Astrocyte (in vitro differentiated cells and primary cell): ENCODE measurements around the gene SLC9A9. TPM values are rescaled to one million over a fixed set of nuclear protein-coding genes. Genes with fewer than 3 reads are reported as not detected.

ENCODE experiments used
- DNase-seq: peaks from one replicate; pipeline ENCODE4 v3.0.0-alpha.2; 2010; ENCODE audit warnings: low read depth
- FAIRE-seq: peaks from 2 replicates; lab custom pipeline; 2011; peaks lifted over from hg19 to GRCh38; lab: Jason Lieb, UNC
- H2AFZ ChIP-seq: 2 replicates; pipeline ENCODE4 v1.6.0; 2012; ENCODE audit warnings: low read depth, low read length, inconsistent platforms
- H3K27ac ChIP-seq: 2 replicates; pipeline ENCODE4 v1.5.1; 2011; ENCODE audit warnings: low read depth, low read length, inconsistent platforms
- H3K27me3 ChIP-seq: 2 replicates; pipeline ENCODE4 v1.6.0; 2011; ENCODE audit warnings: low read length, inconsistent platforms; ENCODE audit not compliant: insufficient read depth
- H3K36me3 ChIP-seq: 2 replicates; pipeline ENCODE4 v1.5.1; 2011; ENCODE audit warnings: low read length, inconsistent platforms; ENCODE audit not compliant: insufficient read depth
- H3K4me1 ChIP-seq: 2 replicates; pipeline ENCODE4 v1.5.1; 2011; ENCODE audit warnings: low read length, inconsistent platforms; ENCODE audit not compliant: insufficient read depth
- H3K4me2 ChIP-seq: 2 replicates; pipeline ENCODE4 v1.6.0; 2012; ENCODE audit warnings: low read length, inconsistent platforms
- H3K4me3 ChIP-seq: 2 replicates; pipeline ENCODE4 v1.5.1; 2011; ENCODE audit warnings: low read depth, mild to moderate bottlenecking, low read length, inconsistent platforms; ENCODE audit not compliant: insufficient read depth
- H3K79me2 ChIP-seq: 2 replicates; pipeline ENCODE4 v1.6.0; 2012; ENCODE audit warnings: mild to moderate bottlenecking, low read length, inconsistent platforms; ENCODE audit not compliant: insufficient read depth
- H3K9ac ChIP-seq: 2 replicates; pipeline ENCODE4 v1.6.0; 2012; ENCODE audit warnings: mild to moderate bottlenecking, low read length, inconsistent platforms
- H3K9me3 ChIP-seq: 2 replicates; pipeline ENCODE4 v1.5.1; 2012; ENCODE audit warnings: low read depth, mild to moderate bottlenecking, low read length, inconsistent platforms; ENCODE audit not compliant: insufficient read depth
- H4K20me1 ChIP-seq: 2 replicates; pipeline ENCODE4 v1.6.0; 2012; ENCODE audit warnings: low read length, inconsistent platforms; ENCODE audit not compliant: insufficient read depth
- H3K27ac Mint-ChIP-seq: one replicate; pipeline ENCODE4 v1.8.0; 2021; ENCODE audit warnings: mild to moderate bottlenecking, mixed read lengths; ENCODE audit not compliant: unreplicated experiment
- H3K27me3 Mint-ChIP-seq: one replicate; pipeline ENCODE4 v1.8.0; 2021; ENCODE audit warnings: low read depth, mixed read lengths; ENCODE audit not compliant: unreplicated experiment
- H3K36me3 Mint-ChIP-seq: one replicate; pipeline ENCODE4 v1.8.0; 2021; ENCODE audit warnings: low read depth, mixed read lengths; ENCODE audit not compliant: unreplicated experiment
- H3K4me1 Mint-ChIP-seq: one replicate; pipeline ENCODE4 v1.8.0; 2021; ENCODE audit warnings: low read depth, mixed read lengths; ENCODE audit not compliant: unreplicated experiment
- H3K4me3 Mint-ChIP-seq: one replicate; pipeline ENCODE4 v1.8.0; 2021; ENCODE audit warnings: mild to moderate bottlenecking, moderate library complexity, mixed read lengths; ENCODE audit not compliant: unreplicated experiment
- H3K9me3 Mint-ChIP-seq: one replicate; pipeline ENCODE4 v1.8.0; 2021; ENCODE audit warnings: mild to moderate bottlenecking, mixed read lengths; ENCODE audit not compliant: unreplicated experiment
- CTCF ChIP-seq: IDR thresholded peaks from 2 replicates; pipeline ENCODE4 v1.5.1; 2011; ENCODE audit warnings: low read depth, mild to moderate bottlenecking, inconsistent platforms, low read length, moderate library complexity; ENCODE audit not compliant: insufficient read depth
- EZH2 ChIP-seq: IDR thresholded peaks from 2 replicates; pipeline ENCODE4 v1.6.1; 2012; ENCODE audit warnings: mild to moderate bottlenecking, low read length, inconsistent platforms; ENCODE audit not compliant: insufficient read depth
- total RNA-seq: library from RNA; stranded (reverse); gene quantifications from 2 replicates; pipeline ENCODE4 v1.2.1, GENCODE V29; 2021

Gene SLC9A9
- total RNA-seq, 1 donor from 2014 or later: 1.5 TPM

GRCh38 chr3:143478115-143478693 lies 370.1 kb downstream of the SLC9A9 start:
- Mint-ChIP-seq H3K4me3 (no peak overlapping the region), H3K27me3 (no peaks in the 10 kb centered on the region), H3K36me3 (no peaks in the 10 kb centered on the region), H3K4me1 (peaks cover 5% of the 10 kb centered on the region), H3K27ac (no peak overlapping the region), H3K9me3 (no peaks in the 10 kb centered on the region)
- H3K27me3 ChIP-seq: no peaks in the 10 kb centered on the region
- DNase-seq: no peak
- H3K4me2 ChIP-seq: no peak overlapping the region
- no peak overlapping the region for H3K4me3 ChIP-seq
- H3K9me3 ChIP-seq: no peaks in the 10 kb centered on the region
- no peaks in the 10 kb centered on the region for H3K36me3 ChIP-seq
- H3K9ac ChIP-seq: no peak overlapping the region
- no peak overlapping the region for H2AFZ ChIP-seq
- H4K20me1 ChIP-seq: no peaks in the 10 kb centered on the region
- no peak overlapping the region for H3K27ac ChIP-seq
- H3K4me1 ChIP-seq: peaks cover 6% of the 10 kb centered on the region
- H3K79me2 ChIP-seq: no peaks in the 10 kb centered on the region
- TF ChIP-seq CTCF (no peak), EZH2 (no peak)
- no peak for FAIRE-seq

DNA sequence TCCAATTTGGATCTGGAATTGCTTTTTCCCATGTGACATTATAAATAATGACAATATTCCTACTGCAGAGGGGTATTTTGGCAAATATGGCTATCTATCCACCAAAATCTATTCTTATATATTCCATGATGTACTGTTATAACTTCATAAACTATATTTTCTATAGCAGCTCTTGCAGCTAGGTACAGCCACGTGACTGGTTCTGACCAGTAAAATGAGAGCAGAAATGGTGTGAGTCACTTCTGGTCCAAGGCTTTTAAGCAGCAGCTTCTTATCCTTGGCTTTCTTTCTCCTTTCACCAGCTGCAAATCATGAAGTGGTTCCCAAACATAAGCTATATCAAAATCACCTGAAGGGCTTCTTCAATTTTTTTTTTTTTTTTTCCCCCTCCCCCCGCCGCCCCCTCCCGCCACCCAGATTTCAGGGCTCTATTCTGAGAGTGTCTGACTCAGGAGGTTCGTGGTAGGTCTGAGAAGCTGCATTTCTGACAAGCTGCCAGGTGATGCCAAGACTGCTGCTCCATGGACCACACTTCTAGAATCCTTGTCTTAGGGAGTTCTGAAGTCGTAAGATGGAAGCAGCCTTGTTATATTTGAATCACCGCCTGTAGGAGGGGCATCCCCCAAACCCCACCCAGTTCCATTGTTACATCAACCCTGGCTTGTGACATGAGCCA lies 371.2 kb downstream of the SLC9A9 start:
- no peaks in the 10 kb centered on the region for H3K36me3 Mint-ChIP-seq
- no peak for TF ChIP-seq EZH2
- no peak for TF ChIP-seq CTCF
- peaks cover 5% of the 10 kb centered on the region for H3K4me1 Mint-ChIP-seq
- peaks cover 2% of the 10 kb centered on the region for H3K9me3 Mint-ChIP-seq
- Histone ChIP-seq H3K4me3 (no peak overlapping the region), H3K4me1 (peaks cover 6% of the 10 kb centered on the region), H4K20me1 (no peaks in the 10 kb centered on the region), H3K79me2 (no peaks in the 10 kb centered on the region), H3K9ac (no peak overlapping the region), H3K4me2 (no peak overlapping the region), H2AFZ (no peak overlapping the region), H3K9me3 (no peaks in the 10 kb centered on the region), H3K27me3 (no peaks in the 10 kb centered on the region), H3K36me3 (no peaks in the 10 kb centered on the region), H3K27ac (no peak overlapping the region)
- H3K27me3 Mint-ChIP-seq: no peaks in the 10 kb centered on the region
- no peak overlapping the region for H3K27ac Mint-ChIP-seq
- DNase-seq: no peak
- no peak for FAIRE-seq
- no peak overlapping the region for H3K4me3 Mint-ChIP-seq

GRCh38 chr3:143475981-143476380 lies 372.3 kb downstream of the SLC9A9 start:
- no peaks in the 10 kb centered on the region for H3K36me3 Mint-ChIP-seq
- H4K20me1 ChIP-seq: no peaks in the 10 kb centered on the region
- no peak overlapping the region for H3K27ac ChIP-seq
- H3K27ac Mint-ChIP-seq: no peak overlapping the region
- DNase-seq: no peak
- H3K4me1 ChIP-seq: peaks cover 6% of the 10 kb centered on the region
- no peaks in the 10 kb centered on the region for H3K79me2 ChIP-seq
- no peak overlapping the region for H3K9ac ChIP-seq
- H3K27me3 ChIP-seq: no peaks in the 10 kb centered on the region
- H3K4me3 ChIP-seq: no peak overlapping the region
- no peak overlapping the region for H3K4me2 ChIP-seq
- FAIRE-seq: no peak
- no peak for TF ChIP-seq CTCF
- no peak for TF ChIP-seq EZH2
- no peaks in the 10 kb centered on the region for H3K27me3 Mint-ChIP-seq
- no peak overlapping the region for H2AFZ ChIP-seq
- peaks cover 2% of the 10 kb centered on the region for H3K9me3 Mint-ChIP-seq
- H3K9me3 ChIP-seq: no peaks in the 10 kb centered on the region
- peaks cover 5% of the 10 kb centered on the region for H3K4me1 Mint-ChIP-seq
- no peak overlapping the region for H3K4me3 Mint-ChIP-seq
- H3K36me3 ChIP-seq: no peaks in the 10 kb centered on the region
